ENCODE results near the gene SENP6. TPM values are rescaled to one million over a fixed set of nuclear protein-coding genes. Genes with fewer than 3 reads are reported as not detected.
"Not testable (repeated sequence)": the region's sequence is repeated elsewhere in the genome, so short reads cannot be mapped to it uniquely, and the experiment has no call there.

Gene SENP6
- total and polyA plus RNA-seq, 2 donors from 2014 or later: 28.8 to 99.3 TPM

DNA sequence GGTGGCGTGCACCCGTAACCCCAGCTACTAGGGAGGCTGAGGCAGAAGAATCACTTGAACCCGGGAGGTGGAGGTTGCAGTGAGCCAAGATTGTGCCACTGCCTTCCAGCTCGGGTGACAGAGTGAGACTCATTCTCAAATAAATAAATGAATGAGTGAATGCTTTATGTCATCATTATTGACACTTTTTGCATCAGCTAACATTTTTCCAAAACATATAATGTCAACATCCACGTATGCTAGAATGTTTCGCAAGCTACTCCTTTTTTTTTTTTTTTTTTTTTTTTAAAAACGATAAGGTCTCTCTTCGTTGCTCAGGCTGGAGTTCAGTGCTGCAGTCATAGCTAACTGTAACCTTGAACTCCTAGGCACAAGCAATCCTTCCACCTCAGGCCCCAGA, 72.2 kb downstream of the SENP6 start:
- no peaks in the 10 kb centered on the region for H3K27me3 ChIP-seq (ENCODE audit: control insufficient read depth, insufficient read depth, low read length)
- no peak overlapping the region for H3K27ac ChIP-seq (ENCODE audit: low read depth in 2 of 2, low read length in 2 of 2)
- H3K4me1 ChIP-seq (ENCODE audit: control insufficient read depth in 2 of 3, insufficient read depth in 2 of 3, low read depth in 1 of 3, low read length in 3 of 3): no peaks in the 10 kb centered on the region
- intact Hi-C loops (cut with DNase I): no loop called here
- no peaks in the 10 kb centered on the region for H3K9me3 ChIP-seq (ENCODE audit: control insufficient read depth in 2 of 3, insufficient read depth in 1 of 3, low read length in 3 of 3)
- H3K4me3 ChIP-seq (ENCODE audit: low read length in 3 of 3): no peak overlapping the region
- H3K9ac ChIP-seq (ENCODE audit: low read length in 3 of 3): no peak overlapping the region
- TF ChIP-seq, protein P1, sequence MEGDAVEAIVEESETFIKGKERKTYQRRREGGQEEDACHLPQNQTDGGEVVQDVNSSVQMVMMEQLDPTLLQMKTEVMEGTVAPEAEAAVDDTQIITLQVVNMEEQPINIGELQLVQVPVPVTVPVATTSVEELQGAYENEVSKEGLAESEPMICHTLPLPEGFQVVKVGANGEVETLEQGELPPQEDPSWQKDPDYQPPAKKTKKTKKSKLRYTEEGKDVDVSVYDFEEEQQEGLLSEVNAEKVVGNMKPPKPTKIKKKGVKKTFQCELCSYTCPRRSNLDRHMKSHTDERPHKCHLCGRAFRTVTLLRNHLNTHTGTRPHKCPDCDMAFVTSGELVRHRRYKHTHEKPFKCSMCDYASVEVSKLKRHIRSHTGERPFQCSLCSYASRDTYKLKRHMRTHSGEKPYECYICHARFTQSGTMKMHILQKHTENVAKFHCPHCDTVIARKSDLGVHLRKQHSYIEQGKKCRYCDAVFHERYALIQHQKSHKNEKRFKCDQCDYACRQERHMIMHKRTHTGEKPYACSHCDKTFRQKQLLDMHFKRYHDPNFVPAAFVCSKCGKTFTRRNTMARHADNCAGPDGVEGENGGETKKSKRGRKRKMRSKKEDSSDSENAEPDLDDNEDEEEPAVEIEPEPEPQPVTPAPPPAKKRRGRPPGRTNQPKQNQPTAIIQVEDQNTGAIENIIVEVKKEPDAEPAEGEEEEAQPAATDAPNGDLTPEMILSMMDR (IDR thresholded peaks at IDR 0.05; ENCODE audit: borderline replicate concordance, extremely low read depth, insufficient read depth): no peak
- peaks cover 5 to 39% (median 9%) of the 10 kb centered on the region in 3 donors for H3K36me3 ChIP-seq (ENCODE audit: control insufficient read depth in 2 of 3, insufficient read depth in 3 of 3, low read length in 3 of 3)
- no peak for DNase-seq
- FAIRE-seq: no peak

DNA sequence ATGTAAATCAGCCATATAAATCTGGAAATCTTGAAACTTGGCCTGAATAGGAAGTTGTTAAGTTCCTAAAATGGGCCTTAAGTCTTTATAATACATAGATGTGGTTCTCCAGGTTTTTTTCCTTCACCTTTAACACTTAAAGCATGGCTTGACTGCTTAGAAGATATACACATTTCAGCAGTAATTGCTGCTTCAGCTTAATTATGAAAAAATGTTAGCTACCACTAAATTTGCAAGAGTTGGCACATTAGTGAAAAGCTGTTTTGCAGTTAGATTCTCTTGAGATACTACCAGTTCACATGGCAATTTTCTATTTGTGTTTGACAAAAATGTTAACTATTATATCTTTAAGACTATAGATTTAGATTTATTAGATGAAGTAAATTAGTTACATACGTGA, 74.7 kb downstream of the SENP6 start:
- intact Hi-C loops (cut with DNase I): no loop called here
- no peaks in the 10 kb centered on the region for H3K27me3 ChIP-seq (ENCODE audit: control insufficient read depth, insufficient read depth, low read length)
- no peak overlapping the region for H3K27ac ChIP-seq (ENCODE audit: low read depth in 2 of 2, low read length in 2 of 2)
- DNase-seq (no peak), FAIRE-seq (no peak)
- no peaks in the 10 kb centered on the region for H3K9me3 ChIP-seq (ENCODE audit: control insufficient read depth in 2 of 3, insufficient read depth in 1 of 3, low read length in 3 of 3)
- TF ChIP-seq, protein P1 (IDR thresholded peaks at IDR 0.05; ENCODE audit: borderline replicate concordance, extremely low read depth, insufficient read depth): no peak
- peaks cover 18 to 51% (median 23%) of the 10 kb centered on the region in 3 donors for H3K36me3 ChIP-seq (ENCODE audit: control insufficient read depth in 2 of 3, insufficient read depth in 3 of 3, low read length in 3 of 3)
- no peak overlapping the region for H3K9ac ChIP-seq (ENCODE audit: low read length in 3 of 3)
- no peak overlapping the region for H3K4me3 ChIP-seq (ENCODE audit: low read length in 3 of 3)
- H3K4me1 ChIP-seq (ENCODE audit: control insufficient read depth in 2 of 3, insufficient read depth in 2 of 3, low read depth in 1 of 3, low read length in 3 of 3): no peaks in the 10 kb centered on the region

DNA sequence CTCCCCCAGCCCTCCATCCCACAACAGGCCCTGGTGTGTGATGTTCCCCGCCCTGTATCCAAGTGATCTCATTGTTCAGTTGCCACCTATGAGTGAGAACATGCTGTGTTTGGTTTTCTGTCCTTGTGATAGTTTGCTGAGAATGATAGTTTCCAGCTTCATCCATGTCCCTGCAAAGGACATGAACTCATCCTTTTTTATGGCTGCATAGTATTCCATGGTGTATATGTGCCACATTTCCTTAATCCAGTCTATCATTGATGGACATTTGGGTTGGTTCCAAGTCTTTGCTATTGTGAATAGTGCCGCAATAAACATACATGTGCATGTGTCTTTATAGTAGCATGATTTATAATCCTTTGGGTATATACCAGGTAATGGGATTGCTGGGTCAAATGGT, 80.9 kb downstream of the SENP6 start:
- H3K9me3 ChIP-seq (ENCODE audit: control insufficient read depth in 2 of 3, insufficient read depth in 1 of 3, low read length in 3 of 3); FAIRE-seq; intact Hi-C loops (cut with DNase I); H3K4me3 ChIP-seq (ENCODE audit: low read length in 3 of 3); H3K4me1 ChIP-seq (ENCODE audit: control insufficient read depth in 2 of 3, insufficient read depth in 2 of 3, low read depth in 1 of 3, low read length in 3 of 3); H3K27me3 ChIP-seq (ENCODE audit: control insufficient read depth, insufficient read depth, low read length); DNase-seq; H3K27ac ChIP-seq (ENCODE audit: low read depth in 2 of 2, low read length in 2 of 2); H3K9ac ChIP-seq (ENCODE audit: low read length in 3 of 3): not testable (repeated sequence)
- peaks cover 17 to 39% (median 17%) of the 10 kb centered on the region in 3 donors for H3K36me3 ChIP-seq (ENCODE audit: control insufficient read depth in 2 of 3, insufficient read depth in 3 of 3, low read length in 3 of 3)

DNA sequence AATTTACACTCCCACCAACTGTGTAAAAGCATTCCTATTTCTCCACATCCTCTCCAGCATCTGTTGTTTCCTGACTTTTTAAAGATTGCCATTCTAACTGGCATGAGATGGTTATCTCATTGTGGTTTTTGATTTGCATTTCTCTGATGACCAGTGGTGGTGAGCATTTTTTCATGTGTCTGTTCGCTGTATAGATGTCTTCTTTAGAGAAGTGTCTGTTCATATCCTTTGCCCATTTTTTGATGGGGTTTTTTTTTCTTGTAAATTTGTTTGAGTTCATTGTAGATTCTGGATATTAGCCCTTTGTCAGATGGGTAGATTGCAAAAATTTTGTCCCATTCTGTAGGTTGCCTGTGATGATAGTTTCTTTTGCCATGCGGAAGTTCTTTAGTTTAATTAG, 81.3 kb downstream of the SENP6 start:
- FAIRE-seq; H3K27ac ChIP-seq (ENCODE audit: low read depth in 2 of 2, low read length in 2 of 2); intact Hi-C loops (cut with DNase I); H3K4me1 ChIP-seq (ENCODE audit: control insufficient read depth in 2 of 3, insufficient read depth in 2 of 3, low read depth in 1 of 3, low read length in 3 of 3); H3K27me3 ChIP-seq (ENCODE audit: control insufficient read depth, insufficient read depth, low read length); H3K9me3 ChIP-seq (ENCODE audit: control insufficient read depth in 2 of 3, insufficient read depth in 1 of 3, low read length in 3 of 3); H3K9ac ChIP-seq (ENCODE audit: low read length in 3 of 3); H3K4me3 ChIP-seq (ENCODE audit: low read length in 3 of 3); DNase-seq: not testable (repeated sequence)
- peaks cover 17 to 38% (median 17%) of the 10 kb centered on the region in 3 donors for H3K36me3 ChIP-seq (ENCODE audit: control insufficient read depth in 2 of 3, insufficient read depth in 3 of 3, low read length in 3 of 3)

DNA sequence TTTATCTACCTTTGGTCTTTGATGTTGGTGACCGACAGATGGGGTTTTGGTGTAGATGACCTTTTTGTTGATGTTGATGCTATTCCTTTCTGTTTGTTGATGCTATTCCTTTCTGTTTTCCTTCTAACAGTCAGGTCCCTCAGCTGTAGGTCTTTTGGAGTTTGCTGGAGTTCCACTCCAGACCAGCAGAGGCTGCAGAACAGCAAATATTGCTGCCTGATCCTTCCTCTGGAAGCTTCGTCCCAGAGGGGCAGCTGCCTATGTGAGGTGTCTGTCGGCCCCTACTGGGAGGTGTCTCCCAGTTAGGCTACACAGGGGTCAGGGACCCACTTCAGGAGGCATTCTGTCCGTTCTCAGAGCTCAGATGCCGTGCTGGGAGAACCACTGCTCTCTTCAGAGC, 85.9 kb downstream of the SENP6 start:
- H3K27me3 ChIP-seq (ENCODE audit: control insufficient read depth, insufficient read depth, low read length); H3K9me3 ChIP-seq (ENCODE audit: control insufficient read depth in 2 of 3, insufficient read depth in 1 of 3, low read length in 3 of 3); intact Hi-C loops (cut with DNase I); H3K27ac ChIP-seq (ENCODE audit: low read depth in 2 of 2, low read length in 2 of 2); H3K4me3 ChIP-seq (ENCODE audit: low read length in 3 of 3); DNase-seq; H3K9ac ChIP-seq (ENCODE audit: low read length in 3 of 3); FAIRE-seq; H3K36me3 ChIP-seq (ENCODE audit: control insufficient read depth in 2 of 3, insufficient read depth in 3 of 3, low read length in 3 of 3); H3K4me1 ChIP-seq (ENCODE audit: control insufficient read depth in 2 of 3, insufficient read depth in 2 of 3, low read depth in 1 of 3, low read length in 3 of 3): not testable (repeated sequence)

DNA sequence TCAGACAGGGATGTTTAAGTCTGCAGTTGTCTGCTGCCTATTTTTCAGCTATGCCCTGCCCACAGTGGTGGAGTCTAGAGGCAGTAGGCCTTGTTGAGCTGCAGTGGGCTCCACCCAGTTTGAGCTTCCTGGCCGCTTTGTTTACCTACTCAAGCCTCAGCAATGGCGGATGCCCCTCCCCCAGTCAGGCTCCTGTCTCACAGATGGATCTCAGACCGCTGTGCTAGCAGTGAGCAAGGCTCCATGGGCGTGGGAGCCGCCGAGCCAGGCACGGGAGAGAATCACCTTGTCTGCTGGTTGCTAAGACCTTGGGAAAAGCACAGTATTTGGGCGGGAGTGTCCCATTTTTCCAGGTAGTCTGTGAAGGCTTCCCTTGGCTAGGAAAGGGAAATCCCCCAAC, 86.3 kb downstream of the SENP6 start:
- DNase-seq; FAIRE-seq; intact Hi-C loops (cut with DNase I); H3K4me1 ChIP-seq (ENCODE audit: control insufficient read depth in 2 of 3, insufficient read depth in 2 of 3, low read depth in 1 of 3, low read length in 3 of 3); H3K27me3 ChIP-seq (ENCODE audit: control insufficient read depth, insufficient read depth, low read length); H3K36me3 ChIP-seq (ENCODE audit: control insufficient read depth in 2 of 3, insufficient read depth in 3 of 3, low read length in 3 of 3); H3K9me3 ChIP-seq (ENCODE audit: control insufficient read depth in 2 of 3, insufficient read depth in 1 of 3, low read length in 3 of 3); H3K27ac ChIP-seq (ENCODE audit: low read depth in 2 of 2, low read length in 2 of 2); H3K9ac ChIP-seq (ENCODE audit: low read length in 3 of 3); H3K4me3 ChIP-seq (ENCODE audit: low read length in 3 of 3): not testable (repeated sequence)

Data from kidney (tissue), 14 donors.